ENCODE results near the gene CACNG3.

Gene CACNG3

GRCh38 chr16:24328835-24329452 lies 72.8 kb downstream of the CACNG3 start:
- H3K9me3 ChIP-seq (ENCODE audit: insufficient read depth, low read length), result no peaks in the 10 kb centered on the region
- H3K27ac ChIP-seq (ENCODE audit: low read length), result no peak overlapping the region
- H2AFZ ChIP-seq (ENCODE audit: low read depth, low read length), result no peak overlapping the region
- no peak for TF ChIP-seq CTCF (IDR thresholded peaks at IDR 0.05; ENCODE audit: low read depth, low read length)
- TF ChIP-seq EZH2phosphoT487 (IDR thresholded peaks at IDR 0.05; ENCODE audit: low read depth), result no peak
- no peak overlapping the region for H3K4me2 ChIP-seq (ENCODE audit: low read length)
- H3K4me1 ChIP-seq (ENCODE audit: low read length), result no peaks in the 10 kb centered on the region
- no peaks in the 10 kb centered on the region; the same call in 1 of the 2 replicates for H3K27me3 ChIP-seq (ENCODE audit: low read depth, low read length)
- no peaks in the 10 kb centered on the region for H3K36me3 ChIP-seq (replicated peaks; ENCODE audit: low read depth, low read length)
- no peaks in the 10 kb centered on the region for H3K79me2 ChIP-seq (ENCODE audit: low read length)
- H3K9ac ChIP-seq (ENCODE audit: low read length), result no peak overlapping the region
- H3K4me3 ChIP-seq (ENCODE audit: low read length), result no peak overlapping the region
- H4K20me1 ChIP-seq (ENCODE audit: insufficient read depth, low read length), result no peaks in the 10 kb centered on the region

- H3K27ac ChIP-seq (ENCODE audit: low read length), result no peak overlapping the region
- H3K4me3 ChIP-seq (ENCODE audit: low read length), result no peak overlapping the region
- H3K79me2 ChIP-seq (ENCODE audit: low read length), result no peaks in the 10 kb centered on the region
- no peaks in the 10 kb centered on the region; the same call in 1 of the 2 replicates for H3K27me3 ChIP-seq (ENCODE audit: low read depth, low read length)
- H2AFZ ChIP-seq (ENCODE audit: low read depth, low read length), result no peak overlapping the region
- H4K20me1 ChIP-seq (ENCODE audit: insufficient read depth, low read length), result no peaks in the 10 kb centered on the region
- H3K36me3 ChIP-seq (replicated peaks; ENCODE audit: low read depth, low read length), result no peaks in the 10 kb centered on the region
- TF ChIP-seq CTCF (IDR thresholded peaks at IDR 0.05; ENCODE audit: low read depth, low read length) (no peak), EZH2phosphoT487 (IDR thresholded peaks at IDR 0.05; ENCODE audit: low read depth) (no peak)
- H3K9me3 ChIP-seq (ENCODE audit: insufficient read depth, low read length), result no peaks in the 10 kb centered on the region
- H3K9ac ChIP-seq (ENCODE audit: low read length), result no peak overlapping the region
- H3K4me2 ChIP-seq (ENCODE audit: low read length), result no peak overlapping the region
- H3K4me1 ChIP-seq (ENCODE audit: low read length), result no peaks in the 10 kb centered on the region
Measured at GRCh38 chr16:24332178-24332577, 76.0 kb downstream of the CACNG3 start.

GRCh38 chr16:24332582-24333090 lies 76.5 kb downstream of the CACNG3 start:
- no peaks in the 10 kb centered on the region; the same call in 1 of the 2 replicates for H3K27me3 ChIP-seq (ENCODE audit: low read depth, low read length)
- H3K4me3 ChIP-seq (ENCODE audit: low read length), result no peak overlapping the region
- no peaks in the 10 kb centered on the region for H3K9me3 ChIP-seq (ENCODE audit: insufficient read depth, low read length)
- H3K4me2 ChIP-seq (ENCODE audit: low read length), result no peak overlapping the region
- H2AFZ ChIP-seq (ENCODE audit: low read depth, low read length), result no peak overlapping the region
- TF ChIP-seq EZH2phosphoT487 (IDR thresholded peaks at IDR 0.05; ENCODE audit: low read depth), result no peak
- no peak for TF ChIP-seq CTCF (IDR thresholded peaks at IDR 0.05; ENCODE audit: low read depth, low read length)
- no peak overlapping the region for H3K27ac ChIP-seq (ENCODE audit: low read length)
- H3K9ac ChIP-seq (ENCODE audit: low read length), result no peak overlapping the region
- H4K20me1 ChIP-seq (ENCODE audit: insufficient read depth, low read length), result no peaks in the 10 kb centered on the region
- H3K4me1 ChIP-seq (ENCODE audit: low read length), result no peaks in the 10 kb centered on the region
- H3K79me2 ChIP-seq (ENCODE audit: low read length), result no peaks in the 10 kb centered on the region
- no peaks in the 10 kb centered on the region for H3K36me3 ChIP-seq (replicated peaks; ENCODE audit: low read depth, low read length)

- Histone ChIP-seq H3K79me2 (ENCODE audit: low read length) (no peaks in the 10 kb centered on the region), H4K20me1 (ENCODE audit: insufficient read depth, low read length) (no peaks in the 10 kb centered on the region), H2AFZ (ENCODE audit: low read depth, low read length) (no peak overlapping the region), H3K4me3 (ENCODE audit: low read length) (no peak overlapping the region), H3K36me3 (replicated peaks; ENCODE audit: low read depth, low read length) (no peaks in the 10 kb centered on the region), H3K4me2 (ENCODE audit: low read length) (no peak overlapping the region), H3K9ac (ENCODE audit: low read length) (no peak overlapping the region), H3K9me3 (ENCODE audit: insufficient read depth, low read length) (no peaks in the 10 kb centered on the region), H3K27ac (ENCODE audit: low read length) (no peak overlapping the region), H3K4me1 (ENCODE audit: low read length) (no peaks in the 10 kb centered on the region), H3K27me3 (ENCODE audit: low read depth, low read length) (no peaks in the 10 kb centered on the region; the same call in 1 of the 2 replicates)
- TF ChIP-seq CTCF (IDR thresholded peaks at IDR 0.05; ENCODE audit: low read depth, low read length) (no peak), EZH2phosphoT487 (IDR thresholded peaks at IDR 0.05; ENCODE audit: low read depth) (no peak)
Measured at GRCh38 chr16:24336491-24336890, 80.4 kb downstream of the CACNG3 start.

Measured in OCI-LY3 (cell line).